VCaP (cell line): ENCODE measurements around the gene DLG2.

Experiments
- H3K27ac ChIP-seq: fragments of 450-650 bp; 2 replicates; pipeline ENCODE4 v1.5.1; 2017
- CTCF ChIP-seq: fragments of 450-650 bp; conservative IDR thresholded peaks from 2 replicates; pipeline ENCODE4 v1.5.1; 2017; ENCODE audit warnings: mild to moderate bottlenecking, moderate library complexity

DLG2 gene

GRCh38 chr11:84901991-84902390 lies 725.2 kb downstream of the DLG2 start:
- no peak for TF ChIP-seq CTCF
- no peak overlapping the region for H3K27ac ChIP-seq

- peak; percentile 26; the same call in 1 of the 2 replicates for TF ChIP-seq CTCF
- no peak overlapping the region for H3K27ac ChIP-seq
These were observed 727.4 kb downstream of the DLG2 start for GRCh38 chr11:84899740-84900139.

GRCh38 chr11:84899134-84899533 lies 728.0 kb downstream of the DLG2 start:
- no peak overlapping the region for H3K27ac ChIP-seq
- TF ChIP-seq CTCF, result no peak

GRCh38 chr11:84894666-84895065 lies 732.5 kb downstream of the DLG2 start:
- no peak for TF ChIP-seq CTCF
- H3K27ac ChIP-seq, result no peak overlapping the region

GRCh38 chr11:84890676-84891075 lies 736.5 kb downstream of the DLG2 start:
- no peak for TF ChIP-seq CTCF
- H3K27ac ChIP-seq, result no peak overlapping the region

- H3K27ac ChIP-seq, result no peak overlapping the region
These were observed 737.6 kb downstream of the DLG2 start for GRCh38 chr11:84889556-84889955.

GRCh38 chr11:84887055-84887629 lies 740.0 kb downstream of the DLG2 start:
- H3K27ac ChIP-seq, result no peak overlapping the region
- TF ChIP-seq CTCF, result no peak

More at GRCh38 chr11:84889556-84889955, 737.6 kb downstream of the DLG2 start:
- TF ChIP-seq CTCF, result no peak

- TF ChIP-seq CTCF, result no peak
- no peak overlapping the region for H3K27ac ChIP-seq
These were observed 740.8 kb downstream of the DLG2 start for GRCh38 chr11:84886344-84886743.
